GM19463 (cell line): ENCODE data around the gene SNW1.

Experiments
- ATAC-seq: cut with Tn5 transposase; IDR thresholded peaks from one replicate; pipeline ENCODE4 v1.9.1; 2021; ENCODE audit warnings: mild to moderate bottlenecking, moderate library complexity; ENCODE audit not compliant: unreplicated experiment

Gene SNW1

DNA sequence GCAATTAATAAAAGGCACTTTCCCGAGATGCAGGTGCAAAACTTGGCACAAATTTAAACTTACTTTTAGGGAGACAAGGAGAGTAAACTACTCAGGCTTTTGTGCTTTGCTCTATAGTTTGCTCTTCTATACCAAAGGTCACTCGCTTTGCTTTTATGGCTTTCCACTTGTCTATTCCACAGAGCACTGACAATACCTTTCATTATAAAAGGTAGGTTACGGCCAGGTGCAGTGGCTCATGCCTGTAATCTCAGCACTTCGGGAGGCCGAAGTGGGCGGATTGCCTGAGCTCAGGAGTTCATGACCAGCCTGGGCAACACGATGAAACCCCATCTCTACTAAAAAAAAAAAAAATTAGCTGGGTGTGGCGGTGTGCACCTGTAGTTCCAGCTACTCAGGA, 86.0 kb downstream of the SNW1 start:
- no peak for ATAC-seq

DNA sequence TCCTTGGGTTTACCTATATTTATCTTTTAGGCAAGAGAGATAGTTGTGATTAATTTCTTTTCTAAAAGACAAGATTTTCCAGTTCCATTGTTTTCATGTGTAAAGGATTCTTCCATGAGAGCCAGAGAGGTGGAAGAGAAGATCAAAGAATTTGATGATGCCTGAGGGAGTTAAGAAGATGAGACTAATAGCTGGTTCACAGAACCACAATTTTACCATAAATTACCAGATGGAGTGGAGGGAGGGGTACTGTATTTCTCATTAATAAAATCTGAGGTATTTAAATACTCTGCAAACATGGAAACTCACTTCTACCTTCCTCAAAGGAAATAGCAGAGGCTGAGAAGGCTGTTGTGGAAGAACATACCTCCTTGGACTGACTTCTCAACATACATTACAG, 87.8 kb downstream of the SNW1 start:
- ATAC-seq, result no peak
